H9 (cell line): ENCODE results near the gene PLXNC1. TPM values are rescaled to one million over a fixed set of nuclear protein-coding genes. Genes with fewer than 3 reads are reported as not detected.

Experiments
- DNase-seq: peaks from one replicate; pipeline ENCODE4 v3.0.0-alpha.2; 2017
- H2AFZ ChIP-seq: one replicate; pipeline ENCODE4 v1.6.1; 2013; ENCODE audit warnings: mild to moderate bottlenecking, low read length, control low read depth, moderate library complexity
- H2AK5ac ChIP-seq: 2 replicates; pipeline ENCODE4 v1.6.1; 2013; ENCODE audit warnings: low read length, control low read depth, mixed read lengths; ENCODE audit not compliant: insufficient read length
- H2BK120ac ChIP-seq: one replicate; pipeline ENCODE4 v1.6.1; 2013; ENCODE audit warnings: low read depth, mild to moderate bottlenecking, low read length, control low read depth, inconsistent platforms; ENCODE audit not compliant: poor library complexity, severe bottlenecking
- H2BK12ac ChIP-seq: 2 replicates; pipeline ENCODE4 v1.6.1; 2013; ENCODE audit warnings: low read length, control low read depth, mixed read lengths, low read depth; ENCODE audit not compliant: insufficient read length
- H2BK15ac ChIP-seq: 2 replicates; pipeline ENCODE4 v1.6.1; 2013; ENCODE audit warnings: low read depth, low read length, control low read depth
- H2BK20ac ChIP-seq: one replicate; pipeline ENCODE4 v1.6.1; 2013; ENCODE audit warnings: low read depth, mild to moderate bottlenecking, low read length, control low read depth, inconsistent platforms; ENCODE audit not compliant: poor library complexity, severe bottlenecking
- H2BK5ac ChIP-seq: 2 replicates; pipeline ENCODE4 v1.6.1; 2013; ENCODE audit warnings: low read length, control low read depth, mixed read lengths; ENCODE audit not compliant: insufficient read length
- H3K14ac ChIP-seq: 2 replicates; pipeline ENCODE4 v1.6.1; 2013; ENCODE audit warnings: low read length, control low read depth; ENCODE audit not compliant: insufficient read depth
- H3K18ac ChIP-seq: 2 replicates; pipeline ENCODE4 v1.6.1; 2013; ENCODE audit warnings: low read depth, mild to moderate bottlenecking, mixed read lengths, low read length, control low read depth; ENCODE audit not compliant: insufficient read length
- H3K23ac ChIP-seq: 2 replicates; pipeline ENCODE4 v1.6.1; 2013; ENCODE audit warnings: low read length, control low read depth, mixed read lengths, low read depth; ENCODE audit not compliant: insufficient read length
- H3K23me2 ChIP-seq: 2 replicates; pipeline ENCODE4 v1.6.1; 2013; ENCODE audit warnings: low read depth, mild to moderate bottlenecking, mixed read lengths, low read length, control low read depth; ENCODE audit not compliant: insufficient read length, poor library complexity, severe bottlenecking
- H3K27ac ChIP-seq: 2 replicates; pipeline ENCODE4 v1.5.1; 2013; ENCODE audit warnings: low read length, control low read depth, mixed read lengths, low read depth; ENCODE audit not compliant: insufficient read length
- H3K27me3 ChIP-seq: 2 replicates; pipeline ENCODE4 v1.6.1; 2013; ENCODE audit warnings: low read length, control low read depth, inconsistent platforms; ENCODE audit not compliant: insufficient read depth
- H3K4ac ChIP-seq: 2 replicates; pipeline ENCODE4 v1.6.1; 2013; ENCODE audit warnings: low read depth, mild to moderate bottlenecking, control low read depth, inconsistent platforms, low read length, moderate library complexity
- H3K4me1 ChIP-seq: 2 replicates; pipeline ENCODE4 v1.6.1; 2013; ENCODE audit warnings: low read length, control low read depth, inconsistent platforms; ENCODE audit not compliant: insufficient read depth
- H3K4me2 ChIP-seq: 2 replicates; pipeline ENCODE4 v1.6.1; 2013; ENCODE audit warnings: low read length, control low read depth, mixed read lengths; ENCODE audit not compliant: insufficient read length, insufficient read depth
- H3K56ac ChIP-seq: 2 replicates; pipeline ENCODE4 v1.6.1; 2013; ENCODE audit warnings: low read depth, mild to moderate bottlenecking, mixed read lengths, low read length, control low read depth; ENCODE audit not compliant: insufficient read length
- H3K79me1 ChIP-seq: 2 replicates; pipeline ENCODE4 v1.6.1; 2013; ENCODE audit warnings: low read depth, mild to moderate bottlenecking, moderate library complexity, low read length, control low read depth, inconsistent platforms; ENCODE audit not compliant: insufficient read depth, poor library complexity, severe bottlenecking
- H3K79me2 ChIP-seq: 2 replicates; pipeline ENCODE4 v1.6.1; 2013; ENCODE audit warnings: low read length, control low read depth, inconsistent platforms; ENCODE audit not compliant: insufficient read depth
- H3K9ac ChIP-seq: 2 replicates; pipeline ENCODE4 v1.6.1; 2013; ENCODE audit warnings: low read length, control low read depth, mixed read lengths; ENCODE audit not compliant: insufficient read length; ENCODE audit errors: extremely low read depth
- H3K9me3 ChIP-seq: one replicate; pipeline ENCODE4 v1.6.1; 2013; ENCODE audit warnings: low read depth, low read length, inconsistent platforms; ENCODE audit not compliant: control insufficient read depth
- H3T11ph ChIP-seq: one replicate; pipeline ENCODE4 v1.6.1; 2013; ENCODE audit warnings: mild to moderate bottlenecking, low read length, control low read depth, inconsistent platforms
- H4K20me1 ChIP-seq: one replicate; pipeline ENCODE4 v1.6.1; 2013; ENCODE audit not compliant: control insufficient read depth, insufficient read length, insufficient read depth
- H4K5ac ChIP-seq: 2 replicates; pipeline ENCODE4 v1.6.1; 2013; ENCODE audit warnings: low read depth, mild to moderate bottlenecking, mixed read lengths, low read length, control low read depth; ENCODE audit not compliant: insufficient read length
- H4K8ac ChIP-seq: replicated peaks from 2 replicates; pipeline ENCODE4 v1.6.1; 2013; ENCODE audit warnings: low read length, control low read depth, mixed read lengths, low read depth; ENCODE audit not compliant: insufficient read length
- H4K91ac ChIP-seq: 2 replicates; pipeline ENCODE4 v1.6.1; 2013; ENCODE audit warnings: low read depth, mild to moderate bottlenecking, moderate library complexity, mixed read lengths, low read length, control low read depth; ENCODE audit not compliant: insufficient read length
- H3K27ac Mint-ChIP-seq, 3 experiments: 2 replicates in 2 of 3; 3 replicates in 1 of 3; pipeline ENCODE4 v1.8.0; 2020 to 2021; ENCODE audit warnings: mixed read lengths in 3 of 3, mild to moderate bottlenecking in 1 of 3, moderate library complexity in 1 of 3
- H3K27me3 Mint-ChIP-seq: 2 replicates; pipeline ENCODE4 v1.8.0; 2021; ENCODE audit warnings: low read depth, mild to moderate bottlenecking, moderate library complexity, mixed read lengths
- H3K36me3 Mint-ChIP-seq, 3 experiments: 2 replicates in 2 of 3; 3 replicates in 1 of 3; pipeline ENCODE4 v1.8.0; 2020 to 2021; ENCODE audit warnings: low read depth in 3 of 3, mixed read lengths in 3 of 3; ENCODE audit not compliant: insufficient read depth in 1 of 3
- H3K4me1 Mint-ChIP-seq, 2 experiments: 2 replicates each; pipeline ENCODE4 v1.8.0; 2020; ENCODE audit warnings: mixed read lengths in 2 of 2
- H3K4me3 Mint-ChIP-seq, 2 experiments: 2 replicates in 1 of 2; 3 replicates in 1 of 2; pipeline ENCODE4 v1.8.0; 2020 to 2021; ENCODE audit warnings: mild to moderate bottlenecking in 2 of 2, mixed read lengths in 2 of 2, moderate library complexity in 1 of 2
- H3K9me3 Mint-ChIP-seq, 2 experiments: 2 replicates in 1 of 2; 3 replicates in 1 of 2; pipeline ENCODE4 v1.8.0; 2020; ENCODE audit warnings: mild to moderate bottlenecking in 2 of 2, mixed read lengths in 2 of 2, moderate library complexity in 1 of 2
- CTCF ChIP-seq: fragments of 200-600 bp; sonication (generic); conservative IDR thresholded peaks from 3 replicates; pipeline ENCODE4 v1.8.0; 2021; ENCODE audit warnings: antibody characterized with exemption, mild to moderate bottlenecking
- WGBS: extraction: QIAGEN DNeasy Blood & Tissue Kit; methylation state at CpG from one replicate; pipeline ENCODE4 v1.1.7; 2013; ENCODE audit warnings: missing lambda C conversion rate, low lambda C conversion rate, mixed read lengths; ENCODE audit not compliant: insufficient read length; ENCODE audit errors: extremely low coverage; 5-methylcytosine and 5-hydroxymethylcytosine counted together
- total RNA-seq: library from RNA; stranded (reverse); gene quantifications from 2 replicates; pipeline ENCODE4 v1.2.1, GENCODE V29; 2021

PLXNC1 gene
- total RNA-seq, 1 experiment from 2014 or later = 1.2 TPM

GRCh38 chr12:94282675-94283074, 134.3 kb downstream of the PLXNC1 start:
- Histone ChIP-seq H3K4ac (no peak overlapping the region), H4K8ac (no peak overlapping the region), H3K9me3 (no peaks in the 10 kb centered on the region)

More at GRCh38 chr12:94282675-94283074, 134.3 kb downstream of the PLXNC1 start:
- no peaks in the 10 kb centered on the region for H3K79me2 ChIP-seq
- H4K91ac ChIP-seq = no peak overlapping the region
- H2BK5ac ChIP-seq = no peak overlapping the region
- no peak overlapping the region for H2BK15ac ChIP-seq
- H3K27ac Mint-ChIP-seq = no peak overlapping the region
- no CpG with 5 or more reads among the region's 7 CpGs for whole genome bisulfite sequencing
- no peak overlapping the region for H3K4me2 ChIP-seq
- no peak overlapping the region for H3K27ac ChIP-seq
- H3K23ac ChIP-seq = no peak overlapping the region
- H3K27me3 ChIP-seq = no peaks in the 10 kb centered on the region
- no peak overlapping the region for H2BK20ac ChIP-seq
- H3K9ac ChIP-seq = no peak overlapping the region
- H3K79me1 ChIP-seq = no peaks in the 10 kb centered on the region
- no peak for TF ChIP-seq CTCF
- H3T11ph ChIP-seq = no peak overlapping the region
- H4K5ac ChIP-seq = no peak overlapping the region
- no peaks in the 10 kb centered on the region for H3K9me3 Mint-ChIP-seq
- no peak for DNase-seq
- no peak overlapping the region for H3K56ac ChIP-seq
- no peak overlapping the region for H2AK5ac ChIP-seq
- H3K36me3 Mint-ChIP-seq = no peaks in the 10 kb centered on the region; a peak in 1 of 7 replicates
- H3K27me3 Mint-ChIP-seq = no peaks in the 10 kb centered on the region; the same call in none of the 2 replicates
- H3K14ac ChIP-seq = no peak overlapping the region
- peaks cover 25 to 33% of the 10 kb centered on the region in 2 experiments for H3K4me1 Mint-ChIP-seq
- H3K4me1 ChIP-seq = peaks cover 9% of the 10 kb centered on the region; the same call in 1 of the 2 replicates
- H3K18ac ChIP-seq = no peak overlapping the region
- no peak overlapping the region for H2AFZ ChIP-seq
- H3K23me2 ChIP-seq = no peaks in the 10 kb centered on the region
- H2BK120ac ChIP-seq = no peak overlapping the region
- H3K4me3 Mint-ChIP-seq = no peak overlapping the region
- H4K20me1 ChIP-seq = no peaks in the 10 kb centered on the region
- no peak overlapping the region for H2BK12ac ChIP-seq
